GM13977 (cell line): ENCODE results near the gene UTP20.
"Not testable (repeated sequence)": the region's sequence is repeated elsewhere in the genome, so short reads cannot be mapped to it uniquely, and the experiment has no call there.

Experiments
- DNase-seq: peaks from one replicate; pipeline ENCODE4 v3.0.0; 2012; ENCODE audit warnings: low spot score
- CTCF ChIP-seq: IDR thresholded peaks from 2 replicates; pipeline ENCODE4 v1.5.1; 2012; ENCODE audit warnings: mild to moderate bottlenecking, control low read depth; ENCODE audit not compliant: insufficient read depth; ENCODE audit errors: extremely low read depth, missing control alignments
- in situ Hi-C: fragments of 300-500 bp; cut with MboI; formaldehyde crosslinking; loops from one replicate; pipeline ENCODE4 v1.12.0; 2022; ENCODE audit warnings: low sequenced_read_pairs, low pct_unique_long_range_greater_than_20kb, mixed read lengths, inconsistent platforms; ENCODE audit not compliant: unreplicated experiment

UTP20 gene

GRCh38 chr12:101361455-101361854 lies 81.5 kb downstream of the UTP20 start:
- no peak for DNase-seq
- TF ChIP-seq CTCF, result no peak
- in situ Hi-C loops, result no loop called here

- no peak for DNase-seq
- no peak for TF ChIP-seq CTCF
- in situ Hi-C loops, result no loop called here
Observed at GRCh38 chr12:101368016-101368415, 88.1 kb downstream of the UTP20 start.

GRCh38 chr12:101372431-101372830 lies 92.5 kb downstream of the UTP20 start:
- in situ Hi-C loops, result no loop called here
- no peak for DNase-seq
- TF ChIP-seq CTCF, result no peak

GRCh38 chr12:101375573-101375972 lies 95.7 kb downstream of the UTP20 start:
- in situ Hi-C loops, result no loop called here
- no peak for DNase-seq
- no peak for TF ChIP-seq CTCF

GRCh38 chr12:101379149-101379548 lies 99.2 kb downstream of the UTP20 start:
- TF ChIP-seq CTCF, result no peak
- in situ Hi-C loops, result no loop called here
- no peak for DNase-seq

- DNase-seq, in situ Hi-C loops: not testable (repeated sequence)
Observed at GRCh38 chr12:101391181-101391580, 111.3 kb downstream of the UTP20 start.

- TF ChIP-seq CTCF, result no peak
- in situ Hi-C loops, result no loop called here
- DNase-seq, result peak; percentile 9
Observed at GRCh38 chr12:101407049-101407435, 127.1 kb downstream of the UTP20 start.
